ENCODE data around the gene CYP39A1.

CYP39A1 gene

GRCh38 chr6:46509981-46510510 lies 142.6 kb downstream of the CYP39A1 start:
- DNase-seq = no peak

GRCh38 chr6:46509063-46509462 lies 143.6 kb downstream of the CYP39A1 start:
- DNase-seq = no peak

- no peak for DNase-seq
Measured at GRCh38 chr6:46507426-46507825, 145.2 kb downstream of the CYP39A1 start.

- DNase-seq = no peak
Measured at GRCh38 chr6:46505693-46506512, 146.7 kb downstream of the CYP39A1 start.

- no peak for DNase-seq
Measured at GRCh38 chr6:46504242-46504641, 148.4 kb downstream of the CYP39A1 start.

- DNase-seq = no peak
Measured at GRCh38 chr6:46502486-46503119, 150.0 kb downstream of the CYP39A1 start.

- DNase-seq = no peak
Measured at GRCh38 chr6:46501136-46502089, 151.2 kb downstream of the CYP39A1 start.

- no peak for DNase-seq
Measured at GRCh38 chr6:46500382-46500781, 152.2 kb downstream of the CYP39A1 start.

Data from stimulated activated CD4-positive, alpha-beta T cell treated with anti-CD3 and anti-CD28 coated beads, Interleukin-2, amount 100 ng/mL, for 24 hours (primary cell).